Measurements from ENCODE around the gene LAD1.

GRCh38 chr1:201336711-201337450, 62.2 kb downstream of the LAD1 start:
- TF ChIP-seq ZSCAN12 (CRISPR knock-in tag; IDR thresholded peaks at IDR 0.05) (no peak), EZH2 (conservative IDR thresholded peaks at IDR 0.05; ENCODE audit: low read depth, low read length) (no peak), MAFK (conservative IDR thresholded peaks at IDR 0.05 in 1 of 2, IDR thresholded peaks at IDR 0.05 in 1 of 2; ENCODE audit: low read length in 2 of 2) (no peak), CTCF (CRISPR knock-in tag; IDR thresholded peaks at IDR 0.05) (no peak), NFATC3 (CRISPR knock-in tag; IDR thresholded peaks at IDR 0.05) (no peak), KAT7 (CRISPR knock-in tag; IDR thresholded peaks at IDR 0.05; ENCODE audit: borderline replicate concordance) (no peak), CHD2 (IDR thresholded peaks at IDR 0.05; ENCODE audit: low read depth, low read length) (no peak)
- TF ChIP-seq, protein P1, sequence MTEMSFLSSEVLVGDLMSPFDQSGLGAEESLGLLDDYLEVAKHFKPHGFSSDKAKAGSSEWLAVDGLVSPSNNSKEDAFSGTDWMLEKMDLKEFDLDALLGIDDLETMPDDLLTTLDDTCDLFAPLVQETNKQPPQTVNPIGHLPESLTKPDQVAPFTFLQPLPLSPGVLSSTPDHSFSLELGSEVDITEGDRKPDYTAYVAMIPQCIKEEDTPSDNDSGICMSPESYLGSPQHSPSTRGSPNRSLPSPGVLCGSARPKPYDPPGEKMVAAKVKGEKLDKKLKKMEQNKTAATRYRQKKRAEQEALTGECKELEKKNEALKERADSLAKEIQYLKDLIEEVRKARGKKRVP (CRISPR knock-in tag; IDR thresholded peaks at IDR 0.05), result no peak
- TF ChIP-seq, protein P2, sequence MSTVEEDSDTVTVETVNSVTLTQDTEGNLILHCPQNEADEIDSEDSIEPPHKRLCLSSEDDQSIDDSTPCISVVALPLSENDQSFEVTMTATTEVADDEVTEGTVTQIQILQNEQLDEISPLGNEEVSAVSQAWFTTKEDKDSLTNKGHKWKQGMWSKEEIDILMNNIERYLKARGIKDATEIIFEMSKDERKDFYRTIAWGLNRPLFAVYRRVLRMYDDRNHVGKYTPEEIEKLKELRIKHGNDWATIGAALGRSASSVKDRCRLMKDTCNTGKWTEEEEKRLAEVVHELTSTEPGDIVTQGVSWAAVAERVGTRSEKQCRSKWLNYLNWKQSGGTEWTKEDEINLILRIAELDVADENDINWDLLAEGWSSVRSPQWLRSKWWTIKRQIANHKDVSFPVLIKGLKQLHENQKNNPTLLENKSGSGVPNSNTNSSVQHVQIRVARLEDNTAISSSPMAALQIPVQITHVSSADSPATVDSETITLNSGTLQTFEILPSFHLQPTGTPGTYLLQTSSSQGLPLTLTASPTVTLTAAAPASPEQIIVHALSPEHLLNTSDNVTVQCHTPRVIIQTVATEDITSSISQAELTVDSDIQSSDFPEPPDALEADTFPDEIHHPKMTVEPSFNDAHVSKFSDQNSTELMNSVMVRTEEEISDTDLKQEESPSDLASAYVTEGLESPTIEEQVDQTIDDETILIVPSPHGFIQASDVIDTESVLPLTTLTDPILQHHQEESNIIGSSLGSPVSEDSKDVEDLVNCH (CRISPR knock-in tag; IDR thresholded peaks at IDR 0.05), result no peak
- TF ChIP-seq, protein P3, sequence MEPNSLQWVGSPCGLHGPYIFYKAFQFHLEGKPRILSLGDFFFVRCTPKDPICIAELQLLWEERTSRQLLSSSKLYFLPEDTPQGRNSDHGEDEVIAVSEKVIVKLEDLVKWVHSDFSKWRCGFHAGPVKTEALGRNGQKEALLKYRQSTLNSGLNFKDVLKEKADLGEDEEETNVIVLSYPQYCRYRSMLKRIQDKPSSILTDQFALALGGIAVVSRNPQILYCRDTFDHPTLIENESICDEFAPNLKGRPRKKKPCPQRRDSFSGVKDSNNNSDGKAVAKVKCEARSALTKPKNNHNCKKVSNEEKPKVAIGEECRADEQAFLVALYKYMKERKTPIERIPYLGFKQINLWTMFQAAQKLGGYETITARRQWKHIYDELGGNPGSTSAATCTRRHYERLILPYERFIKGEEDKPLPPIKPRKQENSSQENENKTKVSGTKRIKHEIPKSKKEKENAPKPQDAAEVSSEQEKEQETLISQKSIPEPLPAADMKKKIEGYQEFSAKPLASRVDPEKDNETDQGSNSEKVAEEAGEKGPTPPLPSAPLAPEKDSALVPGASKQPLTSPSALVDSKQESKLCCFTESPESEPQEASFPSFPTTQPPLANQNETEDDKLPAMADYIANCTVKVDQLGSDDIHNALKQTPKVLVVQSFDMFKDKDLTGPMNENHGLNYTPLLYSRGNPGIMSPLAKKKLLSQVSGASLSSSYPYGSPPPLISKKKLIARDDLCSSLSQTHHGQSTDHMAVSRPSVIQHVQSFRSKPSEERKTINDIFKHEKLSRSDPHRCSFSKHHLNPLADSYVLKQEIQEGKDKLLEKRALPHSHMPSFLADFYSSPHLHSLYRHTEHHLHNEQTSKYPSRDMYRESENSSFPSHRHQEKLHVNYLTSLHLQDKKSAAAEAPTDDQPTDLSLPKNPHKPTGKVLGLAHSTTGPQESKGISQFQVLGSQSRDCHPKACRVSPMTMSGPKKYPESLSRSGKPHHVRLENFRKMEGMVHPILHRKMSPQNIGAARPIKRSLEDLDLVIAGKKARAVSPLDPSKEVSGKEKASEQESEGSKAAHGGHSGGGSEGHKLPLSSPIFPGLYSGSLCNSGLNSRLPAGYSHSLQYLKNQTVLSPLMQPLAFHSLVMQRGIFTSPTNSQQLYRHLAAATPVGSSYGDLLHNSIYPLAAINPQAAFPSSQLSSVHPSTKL (CRISPR knock-in tag; IDR thresholded peaks at IDR 0.05), result no peak

Data from HepG2 (cell line).